Stimulated activated naive CD4-positive, alpha-beta T cell (primary cell): Measurements from ENCODE around the gene ATXN2.

ENCODE experiments used
- DNase-seq, 6 experiments: peaks; one replicate each; lab custom pipeline; 2025; lab: John Stamatoyannopoulos, UW

ATXN2 gene

DNA sequence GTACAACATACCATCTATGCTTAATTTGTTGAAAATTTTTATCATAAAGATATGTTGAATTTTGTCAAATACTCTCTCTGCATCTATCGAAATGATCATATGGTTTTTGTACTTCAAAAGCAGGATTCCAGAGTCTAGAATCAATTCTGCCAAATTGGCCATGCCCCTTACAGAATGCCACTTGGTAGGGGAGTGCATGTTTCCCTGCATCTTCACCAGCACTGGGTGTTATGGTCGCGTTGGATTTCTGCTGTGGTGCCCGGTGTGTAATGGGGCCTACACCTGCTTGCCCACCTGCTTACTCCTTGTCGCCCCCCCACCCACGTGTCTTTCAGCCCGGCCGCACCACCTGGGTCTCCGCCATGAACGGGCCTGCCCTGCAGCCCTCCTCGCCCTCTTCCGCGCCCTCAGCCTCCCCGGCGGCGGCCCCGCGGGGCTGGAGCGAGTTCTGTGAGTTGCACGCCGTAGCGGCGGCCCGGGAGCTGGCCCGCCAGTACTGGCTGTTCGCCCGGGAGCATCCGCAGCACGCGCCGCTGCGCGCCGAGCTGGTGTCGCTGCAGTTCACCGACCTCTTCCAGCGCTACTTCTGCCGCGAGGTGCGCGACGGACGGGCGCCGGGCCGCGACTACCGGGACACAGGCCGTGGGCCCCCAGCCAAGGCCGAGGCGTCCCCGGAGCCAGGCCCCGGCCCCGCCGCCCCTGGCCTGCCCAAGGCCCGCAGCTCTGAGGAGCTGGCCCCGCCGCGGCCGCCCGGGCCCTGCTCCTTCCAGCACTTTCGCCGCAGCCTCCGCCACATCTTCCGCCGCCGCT is 181.1 kb downstream of the ATXN2 start:
- DNase-seq: no peak

DNA sequence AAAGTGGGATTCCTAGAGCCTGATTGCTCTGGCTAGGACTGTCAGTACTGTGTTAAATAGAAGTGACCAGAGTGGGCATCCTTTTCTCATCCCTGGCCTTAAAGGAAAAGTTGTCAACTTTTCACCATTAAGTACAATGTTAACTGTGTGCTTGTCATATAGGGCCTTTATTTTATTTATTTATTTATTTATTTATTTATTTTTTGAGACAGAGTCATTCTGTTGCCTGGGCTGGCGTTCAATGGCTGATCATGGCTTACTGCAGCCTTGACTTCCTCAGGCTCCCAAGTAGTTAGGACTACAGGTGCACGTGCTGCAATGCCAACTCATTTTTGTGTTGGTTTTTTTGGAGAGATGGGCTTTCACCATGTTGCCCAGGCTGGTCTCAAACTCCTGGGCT is 181.8 kb downstream of the ATXN2 start:
- DNase-seq: no peak

DNA sequence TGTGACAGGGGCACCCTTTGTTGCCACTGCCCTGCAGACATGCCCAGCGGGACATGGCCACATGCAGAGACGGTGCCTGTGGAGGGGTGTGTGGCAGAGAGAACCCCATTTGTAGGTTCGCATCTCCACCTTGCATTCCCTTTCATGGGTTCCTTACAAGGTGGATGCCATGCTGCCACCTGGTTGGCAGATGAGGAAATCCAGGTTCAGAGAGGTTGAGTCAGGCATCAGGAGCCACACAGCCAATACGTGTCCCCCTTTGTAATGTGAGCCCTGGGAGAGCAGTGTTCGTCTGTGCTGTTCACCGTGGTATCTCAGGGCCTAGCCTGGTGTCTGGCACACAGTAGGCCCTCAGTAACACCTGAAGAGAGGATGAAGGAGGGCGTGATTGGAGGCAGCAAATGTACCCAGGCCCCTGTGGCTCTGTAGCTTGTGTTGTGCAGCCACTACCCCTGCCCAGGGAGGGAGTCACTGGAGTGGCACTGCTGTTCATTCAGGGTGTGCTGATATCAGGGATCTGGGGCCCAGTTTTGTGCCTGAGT is 184.3 kb downstream of the ATXN2 start:
- no peak for DNase-seq

DNA sequence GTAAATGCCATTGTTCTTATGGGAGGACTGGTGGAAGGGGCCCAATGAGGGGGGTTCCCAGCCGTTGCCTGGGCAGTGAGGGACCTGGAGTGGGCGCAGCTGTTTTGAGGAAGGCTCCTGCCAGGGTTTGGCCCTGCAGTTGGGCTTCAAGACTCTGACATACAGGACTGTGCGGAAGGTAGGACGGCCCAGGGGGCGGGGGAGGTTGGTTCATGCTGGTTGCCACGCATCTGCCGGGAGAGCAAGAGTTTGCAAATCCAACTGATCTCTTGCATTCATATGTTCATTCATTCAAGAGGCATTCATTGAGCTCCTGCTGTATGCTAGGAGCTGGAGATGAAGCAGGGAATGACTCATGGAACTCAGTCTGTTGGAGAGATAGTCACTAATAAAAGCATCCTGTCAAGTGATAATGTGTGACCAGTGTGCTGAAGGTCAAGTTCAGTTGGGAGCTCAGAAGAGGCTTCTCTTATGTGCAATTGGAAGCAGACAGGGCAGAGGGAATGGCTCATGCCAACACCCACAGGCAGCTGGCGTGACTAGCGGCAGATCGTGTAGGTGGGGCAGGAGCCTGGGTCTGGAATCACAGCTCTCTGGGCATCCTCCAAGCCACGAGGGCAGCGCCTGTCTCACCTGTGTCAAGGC is 185.6 kb downstream of the ATXN2 start:
- no peak for DNase-seq

DNA sequence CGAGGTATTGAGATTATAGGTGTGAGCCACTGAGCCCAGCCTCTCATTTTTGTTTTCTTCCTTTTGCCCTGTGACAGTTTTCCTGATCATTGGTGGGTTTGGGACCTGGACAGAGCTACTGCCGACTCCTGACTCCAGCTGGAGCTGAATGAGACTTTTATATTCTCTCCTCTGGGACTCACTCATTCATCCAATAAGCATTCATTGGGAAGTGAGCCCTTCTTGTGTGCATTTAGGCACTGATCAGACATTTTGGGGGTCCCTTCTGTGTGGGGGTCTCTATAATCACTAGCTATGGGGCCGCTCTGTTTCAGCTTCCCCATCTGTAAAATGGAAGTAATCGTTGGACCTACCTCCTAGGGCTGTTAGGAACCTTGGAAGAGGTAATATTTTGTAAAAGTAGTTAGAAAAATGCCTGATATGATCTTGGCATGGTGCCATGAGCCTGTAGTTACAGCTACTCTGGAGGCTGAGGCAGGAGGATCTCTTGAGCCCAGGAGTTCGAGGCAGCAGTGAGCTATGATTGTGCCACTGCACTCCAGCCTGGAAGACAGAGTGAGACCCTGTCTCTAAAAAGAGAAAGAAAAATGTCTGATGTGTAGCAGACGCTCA is 186.2 kb downstream of the ATXN2 start:
- no peak for DNase-seq

DNA sequence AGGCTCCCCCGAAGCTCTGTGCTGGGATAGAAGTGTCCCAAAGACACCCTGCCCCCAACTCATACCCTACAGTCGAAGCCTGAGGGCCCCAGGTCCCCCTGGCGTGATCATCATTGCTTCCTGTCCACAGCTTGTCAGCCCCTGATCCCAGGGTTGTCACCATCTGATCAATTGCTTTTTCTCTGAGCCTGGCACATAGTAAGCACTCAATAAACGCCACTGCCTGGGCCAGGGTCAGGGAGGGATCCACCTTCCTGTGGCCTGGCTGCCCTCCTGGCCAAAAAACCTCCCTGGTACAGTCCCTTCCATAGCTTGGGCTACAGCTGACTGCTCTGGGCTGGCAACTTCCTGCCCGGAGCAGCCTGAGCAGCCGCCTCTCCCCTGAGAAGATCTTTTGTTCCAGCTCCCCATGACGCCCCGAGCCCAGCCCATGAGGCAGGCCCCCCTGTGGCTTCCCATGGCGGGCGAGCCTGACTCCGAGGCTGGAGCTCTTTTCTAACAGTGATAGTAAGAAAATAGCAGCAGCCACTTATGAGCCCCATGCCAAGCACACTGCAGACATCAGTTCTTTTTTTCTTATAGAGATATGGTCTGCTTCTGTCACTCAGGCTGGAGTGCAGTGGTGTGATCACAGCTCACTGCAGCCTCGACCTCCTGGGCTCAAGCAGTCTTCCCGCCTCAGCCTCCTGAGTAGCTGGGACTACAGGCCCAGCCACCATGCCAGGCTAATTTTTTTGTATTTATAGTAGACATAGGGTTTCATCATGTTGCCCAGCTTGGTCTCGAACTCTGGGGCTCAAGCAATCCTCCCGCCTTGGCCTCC is 186.9 kb downstream of the ATXN2 start:
- DNase-seq: peak in 4 of 6 experiments; percentile 13 to 37 (median 28)

DNA sequence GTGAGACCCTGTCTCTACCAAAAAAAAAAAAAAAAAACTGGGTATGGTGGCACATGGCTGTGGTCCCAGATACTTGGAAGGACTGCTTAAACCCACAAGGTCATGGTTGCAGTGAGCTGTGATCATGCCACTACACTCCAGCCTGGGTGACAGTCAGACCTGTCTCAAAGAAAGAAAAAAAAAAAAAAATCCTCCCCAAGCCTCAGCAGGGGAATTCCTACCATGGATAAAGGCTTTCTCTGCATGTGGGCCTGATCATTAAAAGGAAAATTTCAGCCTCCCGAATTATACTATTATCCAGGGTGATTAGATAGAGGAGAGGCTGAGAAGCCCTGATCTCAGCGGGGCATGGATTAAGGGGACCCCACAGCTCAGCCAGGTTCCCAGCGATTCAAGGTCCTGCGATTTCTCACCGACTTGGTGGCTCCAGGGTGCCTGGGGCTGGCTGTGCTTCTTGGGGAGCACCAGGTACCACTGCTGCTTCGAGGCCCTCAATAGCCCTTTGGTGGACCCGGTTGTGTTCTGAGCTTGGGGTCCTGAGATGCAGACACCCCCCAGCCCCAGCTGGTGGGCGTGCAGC is 187.8 kb downstream of the ATXN2 start:
- DNase-seq: no peak

DNA sequence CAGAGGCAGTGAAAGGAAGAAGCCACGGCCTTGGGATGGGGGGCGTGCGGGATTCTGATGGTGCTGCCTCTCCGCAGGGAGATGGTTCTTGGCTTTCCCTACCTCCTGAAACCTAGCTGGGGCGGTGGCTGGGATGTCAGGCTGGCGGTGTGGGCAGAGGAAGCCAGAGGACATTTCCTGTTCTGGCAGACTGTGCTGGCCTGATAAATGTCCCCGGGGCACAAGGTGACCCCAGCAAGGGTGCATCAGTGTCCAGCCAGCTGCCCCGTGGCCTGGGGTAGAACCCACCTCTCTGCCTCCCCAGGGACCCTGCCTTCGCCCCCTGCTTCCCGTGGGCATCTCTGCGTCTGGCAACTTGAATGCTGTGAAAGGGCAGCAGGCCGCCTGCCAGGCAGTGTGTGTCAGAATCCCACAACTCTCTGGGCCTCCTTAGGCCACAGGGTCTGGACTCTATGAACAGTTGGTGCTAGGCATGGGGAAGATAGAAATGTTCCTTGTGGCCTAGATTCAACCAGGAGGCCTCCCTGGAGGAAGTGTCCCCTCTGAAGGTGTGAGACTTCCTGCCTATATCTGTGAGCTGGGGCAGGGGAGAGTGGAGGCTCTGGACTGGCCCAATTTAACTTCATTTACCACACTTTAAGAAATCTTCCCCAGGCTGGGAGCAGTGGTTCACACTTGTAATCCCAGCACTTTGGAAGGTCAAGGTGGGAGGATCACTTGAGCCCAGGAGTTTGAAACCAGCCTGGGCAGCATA is 188.5 kb downstream of the ATXN2 start:
- no peak for DNase-seq

DNA sequence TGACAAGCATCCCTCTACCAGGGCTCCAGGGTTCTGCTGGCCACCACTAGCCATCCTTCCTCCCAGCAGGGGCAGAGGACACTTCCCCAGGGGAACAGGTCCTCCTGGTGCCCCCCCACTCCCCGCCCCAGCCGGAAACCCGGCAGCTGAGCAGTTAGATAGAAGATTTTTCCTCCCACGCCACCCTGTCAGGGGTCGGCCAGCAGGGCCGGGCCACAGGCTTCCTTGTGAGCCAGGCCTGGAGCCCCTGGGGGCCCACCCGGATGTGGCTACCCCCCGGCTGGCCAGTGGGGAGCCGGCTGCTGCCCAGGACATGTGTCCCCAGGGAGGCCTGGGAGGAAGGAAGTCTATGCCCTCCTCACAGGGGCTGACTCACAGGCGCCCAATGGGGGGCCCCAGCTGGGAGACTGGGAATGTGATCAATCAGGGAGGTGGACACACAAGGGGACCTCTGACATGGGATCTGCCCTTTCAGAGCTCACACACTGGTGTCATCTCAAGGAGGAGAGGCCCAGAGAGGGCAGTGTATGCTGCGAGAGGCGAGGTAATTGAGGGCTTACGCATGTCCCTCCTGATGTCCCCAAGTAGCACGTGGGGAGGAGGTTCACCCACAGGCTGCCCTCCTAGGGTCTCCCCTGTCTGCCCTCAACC is 189.2 kb downstream of the ATXN2 start:
- no peak for DNase-seq

DNA sequence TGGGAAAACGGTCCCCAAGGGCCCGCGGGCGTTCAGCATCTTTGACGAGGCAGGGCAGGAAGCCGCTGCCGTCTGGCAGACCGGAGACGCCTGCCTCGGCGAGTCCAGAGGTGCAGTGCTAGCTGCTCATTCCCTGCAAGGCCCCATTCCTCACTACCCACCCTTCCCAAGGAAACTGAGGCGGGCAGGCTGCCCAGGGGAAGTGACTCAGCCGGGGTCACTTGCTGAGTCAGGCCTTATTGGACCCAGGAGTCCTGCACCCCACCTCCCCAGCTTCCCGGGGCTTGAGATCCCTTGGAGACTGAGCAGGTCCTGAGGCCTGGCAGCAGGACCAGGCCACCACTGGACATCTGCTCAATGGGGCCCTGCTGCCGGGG is 189.7 kb downstream of the ATXN2 start:
- peak in 2 of 6 experiments; percentile 23 to 39 for DNase-seq

DNA sequence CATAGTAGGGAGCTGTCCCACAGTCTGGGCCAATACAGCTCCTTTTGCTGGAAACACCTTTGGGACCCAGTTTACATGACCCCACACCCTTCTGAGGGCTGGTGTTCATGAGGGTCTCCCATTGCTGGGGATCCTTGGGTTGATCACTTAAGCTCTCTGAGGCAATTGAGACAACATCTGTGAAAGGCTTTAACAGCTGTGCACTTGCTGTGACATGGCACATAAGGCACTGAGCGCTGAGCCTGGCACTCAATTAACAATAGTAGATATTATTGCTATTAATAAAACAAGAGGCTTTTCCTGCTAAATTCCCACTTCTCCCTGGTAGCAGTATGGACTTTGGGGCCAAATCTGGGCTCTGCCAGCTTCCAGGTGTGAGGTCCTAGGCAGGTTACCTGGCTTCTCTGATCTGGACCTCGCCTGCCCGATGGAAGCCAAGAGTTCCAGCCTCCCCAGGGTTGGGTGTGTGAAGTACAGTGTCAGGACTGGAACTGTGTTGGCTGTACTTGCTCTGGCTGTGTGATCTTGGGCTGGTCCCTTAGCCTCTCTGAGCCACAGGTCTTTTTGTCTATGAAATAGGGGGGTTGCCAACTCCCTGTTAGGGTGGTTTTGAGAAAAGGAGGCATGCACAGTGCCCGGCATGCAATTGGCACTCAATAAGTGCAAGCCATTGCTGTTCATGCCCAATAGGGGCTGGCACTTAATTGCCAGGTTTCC is 190.3 kb downstream of the ATXN2 start:
- DNase-seq: no peak

DNA sequence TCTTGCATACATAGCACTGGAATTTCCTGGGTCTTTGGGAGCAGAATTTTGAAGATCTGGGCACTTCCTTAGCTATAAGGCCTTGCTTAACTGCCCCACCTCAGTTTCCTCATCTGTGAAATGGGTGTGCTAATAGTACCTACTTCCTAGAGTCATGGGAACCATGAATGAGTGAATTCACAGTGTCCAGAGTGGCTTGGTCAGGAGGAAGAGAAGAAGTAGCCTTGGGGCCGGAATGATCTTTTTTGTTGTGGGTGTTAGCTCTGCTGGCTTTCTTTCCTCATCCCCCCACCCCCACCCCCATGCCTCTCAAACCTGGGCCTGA is 191.0 kb downstream of the ATXN2 start:
- DNase-seq: no peak

DNA sequence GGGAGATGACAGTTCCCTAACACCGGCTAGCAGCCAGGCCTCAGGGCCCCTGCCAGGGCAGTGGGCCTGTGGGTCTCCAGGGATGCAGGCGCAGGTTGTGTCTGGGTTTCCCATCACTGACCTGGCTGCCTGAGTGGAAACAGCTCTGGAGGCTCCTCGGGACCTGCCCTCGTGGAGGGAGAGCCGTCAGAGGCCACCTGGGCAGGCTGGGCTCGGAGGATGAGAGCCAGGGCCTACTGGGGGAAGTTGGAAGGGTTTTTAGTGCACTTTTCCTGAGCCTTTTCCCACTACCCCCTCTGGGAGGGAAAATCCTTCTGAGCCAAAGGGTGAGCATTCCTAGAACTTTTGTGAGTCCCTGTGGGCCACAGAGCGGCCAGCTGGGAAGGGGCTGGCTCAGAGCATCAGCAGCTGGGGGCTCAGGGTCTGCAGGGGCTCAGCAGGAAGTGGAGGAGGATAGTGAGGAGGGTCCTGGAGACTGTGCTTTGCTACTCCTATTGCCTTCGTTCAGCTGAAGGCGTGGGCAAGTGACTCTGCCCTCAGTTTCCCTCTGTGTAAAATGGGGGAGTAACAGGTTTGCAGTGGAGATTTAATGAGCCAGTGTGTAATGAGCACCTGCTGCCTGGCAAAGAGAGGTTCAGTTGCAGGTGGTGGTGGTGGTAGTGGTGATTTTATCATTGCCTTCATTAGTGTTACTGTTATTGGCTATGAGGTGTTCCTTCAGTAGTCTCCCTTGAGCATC is 191.6 kb downstream of the ATXN2 start:
- DNase-seq: no peak

DNA sequence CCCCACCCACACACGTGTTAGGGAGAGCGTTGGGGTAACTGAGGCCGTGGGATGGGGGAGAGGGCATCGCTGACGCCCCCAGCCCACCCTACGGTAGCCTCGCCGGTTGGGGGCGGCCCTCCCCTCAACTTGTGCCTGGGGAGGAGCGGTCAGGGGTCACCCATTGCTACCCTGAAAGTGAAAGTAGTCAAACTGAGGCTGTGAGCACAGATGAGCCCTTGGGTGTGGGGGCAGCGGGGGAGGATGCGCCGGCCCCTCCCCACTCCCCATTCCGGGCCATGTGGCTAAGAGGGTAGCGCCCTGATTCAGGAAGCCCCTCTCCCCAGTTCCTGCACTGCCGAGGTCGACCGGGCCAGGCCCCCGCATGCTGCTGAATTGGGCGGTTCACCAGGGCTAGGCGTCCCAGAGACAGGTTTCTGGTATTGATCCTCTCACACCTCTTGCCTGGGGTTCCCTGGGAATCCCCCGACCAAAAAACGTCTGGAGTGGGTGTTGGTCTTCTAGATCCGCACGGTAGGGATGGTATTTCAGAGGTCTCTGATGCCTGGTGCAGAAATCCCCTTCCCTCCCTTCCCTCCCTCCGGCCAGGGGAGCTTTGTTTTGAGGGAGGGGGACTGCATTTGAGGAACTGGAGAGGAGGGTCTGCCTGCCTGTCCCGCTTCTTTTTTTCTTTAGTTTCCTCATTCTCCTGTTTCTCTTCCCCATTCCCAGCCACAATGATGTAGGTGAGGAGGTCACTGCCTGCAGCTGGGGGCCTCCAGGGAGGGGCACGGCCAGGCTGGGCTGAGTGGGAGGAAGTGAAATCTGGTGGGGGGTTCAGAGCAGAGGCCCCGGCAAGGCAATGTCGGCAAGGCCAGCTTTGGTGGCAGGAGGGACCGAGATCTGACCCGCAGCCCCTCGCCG is 192.4 kb downstream of the ATXN2 start:
- DNase-seq: peak in 5 of 6 experiments; percentile 30 to 60 (median 57)

DNA sequence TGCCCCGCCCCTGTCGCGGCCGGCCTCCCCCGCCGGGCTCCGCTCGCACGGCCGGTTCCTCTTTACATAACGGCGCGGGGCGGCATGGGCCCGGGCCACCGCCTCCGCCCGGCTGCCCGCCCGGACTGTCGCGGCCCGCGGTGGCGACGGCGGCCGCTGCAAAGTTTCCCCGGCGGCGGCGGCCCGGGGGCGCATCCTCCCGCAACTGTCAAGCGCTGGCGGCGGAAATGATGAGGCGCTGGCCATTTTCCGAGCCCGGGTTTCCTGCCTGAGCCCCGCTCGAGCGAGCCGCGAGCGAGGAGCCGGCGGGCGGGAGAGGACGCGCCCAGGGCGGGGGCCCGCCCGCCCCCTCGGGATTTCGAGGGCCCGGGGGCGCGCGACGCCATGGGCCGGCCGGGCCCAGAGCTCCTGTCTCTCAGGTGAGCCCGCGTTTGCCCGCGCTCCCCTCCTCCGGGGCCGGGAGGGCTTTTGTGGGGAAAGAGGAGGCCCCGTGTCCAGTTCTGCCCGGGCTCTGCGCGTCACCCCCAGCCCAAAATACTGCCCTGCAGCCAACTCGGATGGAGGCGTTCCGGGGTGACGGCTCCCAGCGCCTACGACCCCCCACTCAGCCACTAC is 193.1 kb downstream of the ATXN2 start, which contains the start of gene SH2B3:
Gene SH2B3 (plus strand): TSS at position 65 of the 615 bp plus-strand sequence. CDS start 12,223 bp downstream, outside the sequence.
- peak in 5 of 6 experiments; percentile 80 to 98 (median 85) for DNase-seq

DNA sequence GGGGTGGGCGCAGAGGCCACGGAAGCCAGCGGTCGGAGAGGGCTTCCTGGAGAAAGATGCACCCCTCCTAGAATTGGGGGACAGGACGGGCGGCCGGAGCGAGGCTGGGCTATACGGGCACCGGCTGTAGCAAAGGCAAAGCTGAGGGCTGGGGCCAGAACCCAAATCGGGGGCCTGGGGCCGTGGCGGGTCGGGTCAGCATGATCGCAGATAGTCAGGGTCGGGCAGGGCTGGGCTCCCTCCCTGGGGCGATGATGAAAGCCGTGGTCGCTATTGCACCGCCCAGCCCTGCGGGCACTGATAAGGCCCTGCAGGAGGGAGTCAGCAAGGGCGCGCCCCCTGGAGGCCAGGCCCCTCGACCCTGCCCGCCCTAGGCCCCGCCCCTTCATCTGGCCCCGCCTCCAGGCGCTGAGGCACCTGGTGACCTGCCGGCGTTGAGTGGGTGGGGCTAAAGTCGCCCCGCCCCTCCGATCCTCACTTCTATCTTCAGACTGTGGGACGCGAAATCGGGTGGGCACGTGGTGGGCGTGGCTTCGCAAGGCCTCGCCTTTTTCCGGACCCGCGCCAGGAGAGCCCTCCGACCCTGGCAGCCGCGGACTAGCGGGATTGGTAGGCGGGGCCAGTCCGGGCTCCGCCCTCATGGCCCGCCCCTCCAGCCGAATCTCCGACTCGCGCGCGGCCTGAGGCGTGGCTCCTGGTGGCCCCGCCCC is 193.8 kb downstream of the ATXN2 start:
- DNase-seq: peak; percentile 95 to 100 (median 98)
